IPS-NIHi7 (cell line): ENCODE measurements around the gene CEP83.
A peak's percentile ranks its signal among the peaks of the same experiment; 100 is the strongest.
"Not testable (repeated sequence)": the region's sequence is repeated elsewhere in the genome, so short reads cannot be mapped to it uniquely, and the experiment has no call there.

Experiments used
- DNase-seq: peaks from one replicate; pipeline ENCODE4 v3.0.0; 2012; ENCODE audit warnings: mixed read lengths; ENCODE audit errors: extremely low spot score

Gene CEP83

GRCh38 chr12:94434171-94434570, 25.5 kb downstream of the CEP83 start:
- DNase-seq, result no peak

GRCh38 chr12:94433744-94434143, 25.9 kb downstream of the CEP83 start:
- DNase-seq, result no peak

- DNase-seq, result no peak
Measured at GRCh38 chr12:94430304-94430703, 29.4 kb downstream of the CEP83 start.

- DNase-seq, result peak; percentile 38
Measured at GRCh38 chr12:94429633-94430032, 30.0 kb downstream of the CEP83 start.

- peak; percentile 13 for DNase-seq
Measured at GRCh38 chr12:94429191-94429590, 30.5 kb downstream of the CEP83 start.

GRCh38 chr12:94427501-94428381, 31.9 kb downstream of the CEP83 start:
- DNase-seq, result no peak

- DNase-seq, result peak; percentile 12
Measured at GRCh38 chr12:94426049-94426448, 33.6 kb downstream of the CEP83 start.

- not testable (repeated sequence) for DNase-seq
Measured at GRCh38 chr12:94424830-94425229, 34.8 kb downstream of the CEP83 start.

- DNase-seq, result no peak
Measured at GRCh38 chr12:94421868-94422740, 37.6 kb downstream of the CEP83 start.

GRCh38 chr12:94418517-94418916, 41.1 kb downstream of the CEP83 start:
- DNase-seq, result no peak

- DNase-seq, result no peak
Measured at GRCh38 chr12:94416613-94417012, 43.1 kb downstream of the CEP83 start.

- no peak for DNase-seq
Measured at GRCh38 chr12:94415066-94415465, 44.6 kb downstream of the CEP83 start.

- no peak for DNase-seq
Measured at GRCh38 chr12:94405413-94406116, 54.1 kb downstream of the CEP83 start.

- no peak for DNase-seq
Measured at GRCh38 chr12:94404854-94405253, 54.8 kb downstream of the CEP83 start.

GRCh38 chr12:94401326-94401725, 58.3 kb downstream of the CEP83 start:
- no peak for DNase-seq

GRCh38 chr12:94398685-94399084, 61.0 kb downstream of the CEP83 start:
- DNase-seq, result not testable (repeated sequence)

GRCh38 chr12:94397401-94397800, 62.3 kb downstream of the CEP83 start:
- no peak for DNase-seq

GRCh38 chr12:94396014-94396413, 63.7 kb downstream of the CEP83 start:
- DNase-seq, result not testable (repeated sequence)

- DNase-seq, result no peak
Measured at GRCh38 chr12:94390130-94390485, 69.6 kb downstream of the CEP83 start.

- DNase-seq, result peak; percentile 57
Measured at GRCh38 chr12:94389482-94390129, 70.1 kb downstream of the CEP83 start.

- no peak for DNase-seq
Measured at GRCh38 chr12:94386422-94386821, 73.2 kb downstream of the CEP83 start.

GRCh38 chr12:94384030-94384429, 75.6 kb downstream of the CEP83 start:
- no peak for DNase-seq
